Subcutaneous adipose tissue (tissue), 4 donors: ENCODE measurements around the gene ZBTB6. TPM values are rescaled to one million over a fixed set of nuclear protein-coding genes. Genes with fewer than 3 reads are reported as not detected.

Experiments
- CTCF ChIP-seq: fragments of 450-650 bp; IDR thresholded peaks from one replicate; pipeline ENCODE4 v1.5.1; 2016; ENCODE audit warnings: low read depth, mild to moderate bottlenecking, control low read depth, antibody characterized with exemption, moderate library complexity
- total RNA-seq, 4 donors: library from RNA; depleted of rRNA; stranded (reverse); fragments of >200 nt; gene quantifications; one replicate each; pipeline ENCODE4 v1.1.0, GENCODE V29; 2016

The ZBTB6 gene
- total RNA-seq, 4 donors from 2014 or later: 6.2 to 10.8 (median 10.1) TPM

DNA sequence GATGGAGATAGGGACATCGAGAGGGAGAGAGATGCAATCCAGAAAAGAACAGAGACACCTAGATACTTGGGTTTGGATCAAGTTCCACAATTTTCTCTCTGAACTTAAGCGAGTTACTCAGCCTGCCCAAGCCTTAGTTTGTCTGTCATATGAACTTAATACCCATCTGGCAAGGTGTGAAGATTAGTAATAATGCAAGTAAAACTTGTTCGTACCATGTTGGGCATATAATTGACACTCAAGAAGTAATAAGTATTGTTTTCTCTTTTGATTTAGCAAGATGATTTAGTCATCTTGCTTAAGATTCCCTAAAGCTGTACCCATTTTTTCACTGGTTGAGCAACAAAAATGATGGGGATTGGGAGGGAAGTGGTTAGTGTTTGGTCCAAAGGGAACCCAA is 35.2 kb upstream of the ZBTB6 start:
- no peak for TF ChIP-seq CTCF

DNA sequence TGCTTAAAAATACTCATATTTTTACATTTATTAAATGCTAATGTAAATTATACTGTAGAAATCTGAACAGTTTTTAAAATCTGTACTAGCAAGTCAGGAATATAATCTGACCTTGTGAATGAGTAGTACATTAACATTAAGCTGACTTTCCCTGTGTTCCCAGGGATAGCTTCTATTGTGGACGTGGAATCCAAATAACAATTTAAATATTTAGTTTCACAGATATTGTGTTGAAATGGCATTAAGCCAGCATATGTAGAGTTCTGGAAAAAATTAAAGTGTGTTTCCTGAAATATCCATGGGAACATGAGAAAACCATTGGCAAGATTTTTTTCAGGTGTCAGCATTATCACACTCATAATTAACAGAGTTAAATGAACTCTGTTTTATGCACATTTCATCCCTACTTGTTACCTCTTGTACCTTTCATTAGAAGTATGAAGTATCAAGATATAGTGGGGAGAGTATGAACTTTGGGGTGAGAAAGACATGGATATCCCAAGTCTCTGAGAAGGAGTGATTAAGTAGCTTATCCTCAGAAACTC is 33.4 kb upstream of the ZBTB6 start:
- TF ChIP-seq CTCF: no peak

GRCh38 chr9:122944960-122945888 is 32.1 kb upstream of the ZBTB6 start:
- TF ChIP-seq CTCF: no peak

DNA sequence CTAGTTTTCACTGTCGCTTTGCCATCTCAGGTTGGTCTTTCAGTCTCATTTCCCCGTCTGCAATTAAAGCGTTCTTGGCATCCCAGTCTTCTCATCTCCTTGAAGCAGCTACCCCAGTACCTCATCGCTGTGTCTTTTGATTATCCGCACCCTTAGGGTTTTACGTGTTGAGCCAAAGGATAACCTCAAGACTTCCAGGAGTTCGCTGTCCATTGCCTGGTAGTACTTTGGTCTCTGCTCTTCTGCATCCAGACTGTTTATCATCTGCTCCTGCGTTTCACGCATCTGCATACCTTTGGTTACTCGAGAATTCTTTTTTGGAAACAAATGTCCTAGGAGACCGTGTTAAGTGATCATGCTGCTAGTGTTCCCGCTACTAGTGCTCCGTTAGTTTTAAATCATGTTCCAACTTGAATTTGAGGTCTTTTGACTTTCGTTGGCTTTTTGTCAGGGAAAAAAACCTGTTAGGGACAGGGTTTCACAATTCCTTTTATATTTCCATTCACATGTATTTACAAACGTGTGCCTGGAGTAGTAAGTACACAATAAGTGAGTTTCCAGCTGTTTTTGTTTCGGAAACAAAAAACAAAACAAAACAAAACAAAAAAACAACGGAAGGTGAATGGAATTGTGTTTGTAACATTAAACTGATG is 28.6 kb upstream of the ZBTB6 start:
- TF ChIP-seq CTCF: no peak

DNA sequence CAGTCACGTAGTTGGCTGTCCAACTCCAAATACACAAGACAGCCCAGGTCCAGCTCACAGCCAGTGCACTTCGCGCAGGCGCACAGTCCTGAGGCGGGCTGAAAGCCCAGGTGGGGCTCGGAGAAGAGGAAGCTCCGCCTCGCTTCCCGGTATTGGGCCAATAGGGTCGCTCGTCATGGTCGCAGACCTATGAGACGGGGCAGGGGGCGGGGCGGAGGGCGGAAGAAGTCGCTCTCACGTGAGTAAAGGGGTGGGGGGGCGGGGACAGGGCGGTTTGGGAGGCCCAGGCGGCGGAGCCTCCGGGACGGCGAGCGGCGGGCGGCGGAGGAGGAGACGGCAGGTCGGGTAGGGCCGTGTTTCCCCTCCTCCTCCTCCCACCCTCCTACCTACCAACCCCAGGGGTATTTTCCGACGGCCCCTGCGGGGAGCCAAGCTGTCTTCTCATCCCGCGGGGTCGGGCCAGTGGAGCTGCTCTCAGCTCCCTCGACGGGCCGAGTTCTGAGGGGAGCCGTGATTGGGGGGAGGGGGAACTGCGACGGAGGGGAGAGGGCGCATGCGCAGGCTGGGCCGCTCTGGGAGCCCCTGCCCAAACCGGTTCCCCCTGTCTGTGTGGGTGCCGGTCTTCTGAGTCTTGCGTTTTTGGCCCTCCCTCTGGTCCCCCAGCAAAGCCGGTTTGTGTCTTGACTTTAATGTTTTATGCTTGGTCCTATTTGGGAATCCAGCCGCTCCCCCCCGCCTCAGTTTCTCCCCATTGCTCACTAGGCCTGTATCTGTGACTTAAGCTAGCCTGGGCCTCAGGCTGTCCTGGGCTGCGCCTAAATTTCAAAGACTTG is 27.8 kb upstream of the ZBTB6 start, which contains the start of gene RABGAP1:
RABGAP1 (plus strand) TSS at position 272 of the 833 bp plus-strand sequence. CDS start 16,040 bp downstream, outside the sequence.
- no peak for TF ChIP-seq CTCF

GRCh38 chr9:122940454-122940748 is 27.3 kb upstream of the ZBTB6 start:
- no peak for TF ChIP-seq CTCF
